PC-3 (cell line): ENCODE results near the gene GNRHR. TPM values are rescaled to one million over a fixed set of nuclear protein-coding genes. Genes with fewer than 3 reads are reported as not detected.

Experiments used
- ATAC-seq: fragments of 200-7000 bp; cut with Tn5 transposase; 2 replicates; pipeline ENCODE4 v1.9.1; 2020; ENCODE audit warnings: mild to moderate bottlenecking, moderate library complexity
- BruUV-seq: library from RNA; stranded (reverse); fragments of 400-500 nt; replicated peaks from 2 replicates; lab custom pipeline; 2021; lab: Mats Ljungman, UMichigan
- CTCF ChIA-PET: fragments of 300-600 bp; sonication (Branson Sonifier 250); formaldehyde crosslinking; loops from one replicate; lab custom pipeline; 2022; ENCODE audit warnings: antibody characterized with exemption; lab: Charles Lee
- POLR2A ChIA-PET: fragments of 300-600 bp; sonication (Branson Sonifier 250); formaldehyde crosslinking; loops from one replicate; lab custom pipeline; 2022; ENCODE audit warnings: antibody characterized with exemption; ENCODE audit not compliant: unreplicated experiment; lab: Charles Lee
- DNase-seq: peaks from one replicate; pipeline ENCODE4 v3.0.0-alpha.2; 2015
- H2AFZ ChIP-seq: fragments of 300-600 bp; sonication (generic); 2 replicates; pipeline ENCODE4 v1.6.0; 2016; ENCODE audit warnings: antibody characterized with exemption, low read length
- H3F3A ChIP-seq: fragments of 300-600 bp; sonication (generic); one replicate; pipeline ENCODE4 v1.6.0; 2017; ENCODE audit warnings: antibody characterized with exemption, low read length, control low read depth, mild to moderate bottlenecking; ENCODE audit not compliant: unreplicated experiment
- H3K27ac ChIP-seq: fragments of 300-600 bp; sonication (generic); 2 replicates; pipeline ENCODE4 v1.5.1; 2016; ENCODE audit warnings: mild to moderate bottlenecking, low read length
- H3K27me3 ChIP-seq: fragments of 300-600 bp; sonication (generic); 2 replicates; pipeline ENCODE4 v1.6.1; 2016; ENCODE audit warnings: low read length, mixed read lengths
- H3K36me3 ChIP-seq: fragments of 300-600 bp; sonication (generic); 2 replicates; pipeline ENCODE4 v1.6.1; 2016; ENCODE audit warnings: low read depth, mixed run types, low read length, mixed read lengths
- H3K4me1 ChIP-seq: fragments of 300-600 bp; sonication (generic); 2 replicates; pipeline ENCODE4 v1.5.1; 2016; ENCODE audit warnings: low read length; ENCODE audit not compliant: insufficient read depth
- H3K4me2 ChIP-seq: fragments of 300-600 bp; sonication (generic); 2 replicates; pipeline ENCODE4 v1.6.0; 2016; ENCODE audit warnings: low read length
- H3K4me3 ChIP-seq: fragments of 300-600 bp; sonication (generic); 2 replicates; pipeline ENCODE4 v1.5.1; 2016; ENCODE audit warnings: mild to moderate bottlenecking, low read length, mixed read lengths
- H3K79me2 ChIP-seq: fragments of 300-600 bp; sonication (generic); 2 replicates; pipeline ENCODE4 v1.6.1; 2017; ENCODE audit warnings: low read length, mixed read lengths
- H3K9ac ChIP-seq: fragments of 300-600 bp; sonication (generic); 2 replicates; pipeline ENCODE4 v1.6.0; 2016; ENCODE audit warnings: mild to moderate bottlenecking, low read length
- H3K9me2 ChIP-seq: fragments of 300-600 bp; sonication (generic); replicated peaks from 2 replicates; pipeline ENCODE4 v1.6.1; 2016; ENCODE audit warnings: mixed run types, low read length, mixed read lengths
- H3K9me3 ChIP-seq: fragments of 300-600 bp; sonication (generic); 2 replicates; pipeline ENCODE4 v1.6.1; 2016; ENCODE audit warnings: low read length, mixed read lengths
- H4K20me1 ChIP-seq: fragments of 300-600 bp; sonication (generic); 2 replicates; pipeline ENCODE4 v1.6.1; 2016; ENCODE audit warnings: low read length, mixed read lengths
- EZH2 ChIP-seq: fragments of 300-600 bp; sonication (generic); IDR thresholded peaks from one replicate; pipeline ENCODE4 v1.6.1; 2017; ENCODE audit warnings: antibody characterized with exemption, mild to moderate bottlenecking, low read length; ENCODE audit not compliant: unreplicated experiment
- EZH2phosphoT487 ChIP-seq: fragments of 300-600 bp; sonication (generic); IDR thresholded peaks from 2 replicates; pipeline ENCODE4 v1.6.1; 2018; ENCODE audit warnings: mild to moderate bottlenecking, antibody characterized with exemption, low read length, borderline replicate concordance
- intact Hi-C: fragments of 100-400 bp; cut with micrococcal nuclease; formaldehyde crosslinking; loops from 2 replicates; pipeline ENCODE4 v1.9.0; 2023
- total RNA-seq: library from RNA; depleted of rRNA; stranded (reverse); fragments of >200 nt; gene quantifications from 2 replicates; pipeline ENCODE4 v1.2.3, GENCODE V29; 2014
- TF ChIP-seq, protein P1 (sequence below): fragments of 300-600 bp; sonication (generic); conservative IDR thresholded peaks from 2 replicates; pipeline ENCODE4 v1.5.1; 2017; ENCODE audit warnings: antibody characterized with exemption, low read depth, mild to moderate bottlenecking, low read length

Gene GNRHR
- total RNA-seq, 1 experiment from 2014 or later, result not detected

- no peak overlapping the region for H3K9ac ChIP-seq
- no peak overlapping the region for H2AFZ ChIP-seq
- no peaks in the 10 kb centered on the region for H3K9me3 ChIP-seq
- no peaks in the 10 kb centered on the region for H3F3A ChIP-seq
- peak overlapping the region; percentile 88 for H3K4me2 ChIP-seq
- TSS peak; percentile 0 for BruUV-seq
- peaks cover 13% of the 10 kb centered on the region for H3K36me3 ChIP-seq
- ChIA-PET CTCF (no interaction called here), POLR2A (no interaction called here)
- H3K9me2 ChIP-seq, result no peaks in the 10 kb centered on the region
- TF ChIP-seq EZH2 (no peak), EZH2phosphoT487 (no peak)
- TF ChIP-seq, protein P1, sequence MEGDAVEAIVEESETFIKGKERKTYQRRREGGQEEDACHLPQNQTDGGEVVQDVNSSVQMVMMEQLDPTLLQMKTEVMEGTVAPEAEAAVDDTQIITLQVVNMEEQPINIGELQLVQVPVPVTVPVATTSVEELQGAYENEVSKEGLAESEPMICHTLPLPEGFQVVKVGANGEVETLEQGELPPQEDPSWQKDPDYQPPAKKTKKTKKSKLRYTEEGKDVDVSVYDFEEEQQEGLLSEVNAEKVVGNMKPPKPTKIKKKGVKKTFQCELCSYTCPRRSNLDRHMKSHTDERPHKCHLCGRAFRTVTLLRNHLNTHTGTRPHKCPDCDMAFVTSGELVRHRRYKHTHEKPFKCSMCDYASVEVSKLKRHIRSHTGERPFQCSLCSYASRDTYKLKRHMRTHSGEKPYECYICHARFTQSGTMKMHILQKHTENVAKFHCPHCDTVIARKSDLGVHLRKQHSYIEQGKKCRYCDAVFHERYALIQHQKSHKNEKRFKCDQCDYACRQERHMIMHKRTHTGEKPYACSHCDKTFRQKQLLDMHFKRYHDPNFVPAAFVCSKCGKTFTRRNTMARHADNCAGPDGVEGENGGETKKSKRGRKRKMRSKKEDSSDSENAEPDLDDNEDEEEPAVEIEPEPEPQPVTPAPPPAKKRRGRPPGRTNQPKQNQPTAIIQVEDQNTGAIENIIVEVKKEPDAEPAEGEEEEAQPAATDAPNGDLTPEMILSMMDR, result no peak
- peak overlapping the region; percentile 86; the same call in 1 of the 2 replicates for H3K4me3 ChIP-seq
- peaks cover 50% of the 10 kb centered on the region for H3K4me1 ChIP-seq
- ATAC-seq (no peak), DNase-seq (no peak)
- H4K20me1 ChIP-seq, result no peaks in the 10 kb centered on the region
- peaks cover 85% of the 10 kb centered on the region for H3K79me2 ChIP-seq
- no peak overlapping the region for H3K27ac ChIP-seq
- intact Hi-C loops, result no loop called here
- no peaks in the 10 kb centered on the region for H3K27me3 ChIP-seq
Measured at GRCh38 chr4:67697860-67698687, 56.1 kb downstream of the GNRHR start.

- POLR2A ChIA-PET, result no interaction called here
- intact Hi-C loops, result no loop called here
- Histone ChIP-seq H2AFZ (no peak overlapping the region), H3K9ac (no peak overlapping the region), H3K4me1 (peaks cover 40% of the 10 kb centered on the region), H3K4me3 (peak overlapping the region; percentile 11; the same call in 1 of the 2 replicates), H3K9me2 (no peaks in the 10 kb centered on the region), H3K79me2 (peaks cover 86% of the 10 kb centered on the region), H3K4me2 (peak overlapping the region; percentile 56), H3K27me3 (no peaks in the 10 kb centered on the region), H3F3A (no peaks in the 10 kb centered on the region), H4K20me1 (no peaks in the 10 kb centered on the region), H3K9me3 (no peaks in the 10 kb centered on the region), H3K27ac (peak overlapping the region; percentile 62), H3K36me3 (peaks cover 32% of the 10 kb centered on the region)
- BruUV-seq, result no TSS peak
- ATAC-seq (no peak), DNase-seq (no peak)
- no peak for TF ChIP-seq EZH2
- no peak for TF ChIP-seq EZH2phosphoT487
- TF ChIP-seq, protein P1, result no peak
- CTCF ChIA-PET, result no interaction called here
Measured at GRCh38 chr4:67696061-67696460, 58.1 kb downstream of the GNRHR start.

- BruUV-seq, result no TSS peak
- intact Hi-C loops, result loop anchor here (2.0 kb wide), 1 partner anchor 146 kb away; no protein-coding TSS in a partner anchor
- CTCF ChIA-PET, result no interaction called here
- H3K36me3 ChIP-seq, result peaks cover 42% of the 10 kb centered on the region
- TF ChIP-seq EZH2phosphoT487, result no peak
- TF ChIP-seq EZH2, result no peak
- TF ChIP-seq, protein P1, result no peak
- DNase-seq, result peak; percentile 82
- no peaks in the 10 kb centered on the region for H3F3A ChIP-seq
- peak overlapping the region; percentile 56 for H3K4me2 ChIP-seq
- H2AFZ ChIP-seq, result no peak overlapping the region
- H3K9me2 ChIP-seq, result no peaks in the 10 kb centered on the region
- H3K4me3 ChIP-seq, result peak overlapping the region; percentile 12; the same call in 1 of the 2 replicates
- H3K9ac ChIP-seq, result peak overlapping the region; percentile 15; the same call in 1 of the 2 replicates
- peaks cover 88% of the 10 kb centered on the region for H3K79me2 ChIP-seq
- H3K4me1 ChIP-seq, result peaks cover 40% of the 10 kb centered on the region
- no peaks in the 10 kb centered on the region for H4K20me1 ChIP-seq
- no peaks in the 10 kb centered on the region for H3K9me3 ChIP-seq
- peak overlapping the region; percentile 62 for H3K27ac ChIP-seq
- no peaks in the 10 kb centered on the region for H3K27me3 ChIP-seq
- peak; percentile 92 for ATAC-seq
- POLR2A ChIA-PET, result interaction anchor here (0.6 kb wide), 1 partner anchor 207 kb away, joined by 4 read pairs; no protein-coding TSS in a partner anchor
Measured at GRCh38 chr4:67694662-67695061, 59.5 kb downstream of the GNRHR start.
